ENCODE data around the gene ZFYVE1.

GRCh38 chr14:72947366-72948160, 79.3 kb downstream of the ZFYVE1 start:
- no peak for TF ChIP-seq PBX3 (IDR thresholded peaks at IDR 0.05)
- TF ChIP-seq CTCF (IDR thresholded peaks at IDR 0.05) = no peak
- TF ChIP-seq REST (IDR thresholded peaks at IDR 0.05; ENCODE audit: low read depth, low read length) = no peak
- TF ChIP-seq JUND (IDR thresholded peaks at IDR 0.05) = no peak
- TF ChIP-seq CHD2 (IDR thresholded peaks at IDR 0.05; ENCODE audit: low read length, partially characterized antibody) = no peak
- no peak for TF ChIP-seq YY1 (IDR thresholded peaks at IDR 0.05; ENCODE audit: low read depth)
- TF ChIP-seq MAX (IDR thresholded peaks at IDR 0.05; ENCODE audit: low read depth) = no peak
- TF ChIP-seq POLR2AphosphoS5 (IDR thresholded peaks at IDR 0.05; ENCODE audit: low read depth, low read length) = no peak
- no peak for TF ChIP-seq EZH2phosphoT487 (IDR thresholded peaks at IDR 0.05; ENCODE audit: borderline replicate concordance, low read depth)
- TF ChIP-seq RCOR1 (IDR thresholded peaks at IDR 0.05; ENCODE audit: low read length) = no peak

Measured in SK-N-SH (cell line).